Measurements from ENCODE around the gene EPB41L1.

DNA sequence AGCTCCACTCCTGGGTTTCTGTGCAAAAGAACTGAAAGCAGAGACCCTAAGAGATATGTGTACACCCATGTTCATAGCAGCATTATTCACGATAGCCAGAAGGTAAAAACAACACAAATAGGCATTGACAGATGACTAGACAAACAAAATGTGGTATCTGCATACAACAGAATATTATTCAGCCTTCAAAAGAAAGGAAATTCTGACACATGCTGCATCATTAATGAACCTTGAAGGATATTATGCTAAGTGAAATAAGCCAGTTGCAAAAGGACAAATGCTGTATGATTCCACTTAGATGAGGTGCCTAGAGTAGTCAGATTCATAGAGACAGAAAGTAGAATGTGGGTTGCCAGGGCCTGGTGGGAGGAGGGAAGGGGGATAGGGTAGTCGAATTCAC, 99.5 kb downstream of the EPB41L1 start:
- TF ChIP-seq POLR2A (IDR thresholded peaks at IDR 0.05), result no peak
- TF ChIP-seq, protein P1, sequence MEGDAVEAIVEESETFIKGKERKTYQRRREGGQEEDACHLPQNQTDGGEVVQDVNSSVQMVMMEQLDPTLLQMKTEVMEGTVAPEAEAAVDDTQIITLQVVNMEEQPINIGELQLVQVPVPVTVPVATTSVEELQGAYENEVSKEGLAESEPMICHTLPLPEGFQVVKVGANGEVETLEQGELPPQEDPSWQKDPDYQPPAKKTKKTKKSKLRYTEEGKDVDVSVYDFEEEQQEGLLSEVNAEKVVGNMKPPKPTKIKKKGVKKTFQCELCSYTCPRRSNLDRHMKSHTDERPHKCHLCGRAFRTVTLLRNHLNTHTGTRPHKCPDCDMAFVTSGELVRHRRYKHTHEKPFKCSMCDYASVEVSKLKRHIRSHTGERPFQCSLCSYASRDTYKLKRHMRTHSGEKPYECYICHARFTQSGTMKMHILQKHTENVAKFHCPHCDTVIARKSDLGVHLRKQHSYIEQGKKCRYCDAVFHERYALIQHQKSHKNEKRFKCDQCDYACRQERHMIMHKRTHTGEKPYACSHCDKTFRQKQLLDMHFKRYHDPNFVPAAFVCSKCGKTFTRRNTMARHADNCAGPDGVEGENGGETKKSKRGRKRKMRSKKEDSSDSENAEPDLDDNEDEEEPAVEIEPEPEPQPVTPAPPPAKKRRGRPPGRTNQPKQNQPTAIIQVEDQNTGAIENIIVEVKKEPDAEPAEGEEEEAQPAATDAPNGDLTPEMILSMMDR (IDR thresholded peaks at IDR 0.05), result no peak

Data from body of pancreas (tissue), 4 donors.